ENCODE data around the gene TEX101. TPM values are rescaled to one million over a fixed set of nuclear protein-coding genes. Genes with fewer than 3 reads are reported as not detected.

TEX101 gene
- total RNA-seq, 1 experiment from 2014 or later = not detected

GRCh38 chr19:43408043-43408442 is 6.6 kb upstream of the TEX101 start:
- H2BK120ac ChIP-seq (ENCODE audit: low read depth, low read length, poor library complexity, severe bottlenecking) = no peak overlapping the region
- no peaks in the 10 kb centered on the region for H3K79me1 ChIP-seq (ENCODE audit: insufficient read depth, low read depth, low read length, poor library complexity, severe bottlenecking)
- no peaks in the 10 kb centered on the region for H3K79me2 ChIP-seq (ENCODE audit: insufficient read depth, low read length)
- no peaks in the 10 kb centered on the region for H4K20me1 ChIP-seq (ENCODE audit: control insufficient read depth, insufficient read depth, insufficient read length)
- no peak overlapping the region for H2BK12ac ChIP-seq (ENCODE audit: insufficient read length, low read depth, low read length)
- no peak overlapping the region for H3K18ac ChIP-seq (ENCODE audit: insufficient read length, low read depth, low read length)
- H2AFZ ChIP-seq (ENCODE audit: low read length) = no peak overlapping the region
- H4K91ac ChIP-seq (ENCODE audit: insufficient read length, low read depth, low read length) = no peak overlapping the region
- no peaks in the 10 kb centered on the region for H3K9me3 ChIP-seq (ENCODE audit: control insufficient read depth, low read depth, low read length)
- H3K9ac ChIP-seq (ENCODE audit: extremely low read depth, insufficient read length, low read length) = no peak overlapping the region
- no peaks in the 10 kb centered on the region for H3K27me3 ChIP-seq (ENCODE audit: insufficient read depth, low read length)
- no peak overlapping the region for H2BK5ac ChIP-seq (ENCODE audit: insufficient read length, low read length)
- no peak overlapping the region; the same call in 1 of the 2 replicates for H2BK15ac ChIP-seq (ENCODE audit: low read depth, low read length)
- H3K14ac ChIP-seq (ENCODE audit: insufficient read depth, low read length) = no peak overlapping the region; the same call in 1 of the 2 replicates
- DNase-seq = no peak
- H3T11ph ChIP-seq (ENCODE audit: low read length) = no peak overlapping the region
- H4K5ac ChIP-seq (ENCODE audit: insufficient read length, low read depth, low read length) = no peak overlapping the region
- no CpG with 5 or more reads among the region's 34 CpGs for WGBS (ENCODE audit: extremely low coverage, insufficient read length, low lambda C conversion rate)
- H3K27ac ChIP-seq (ENCODE audit: insufficient read length, low read depth, low read length) = no peak overlapping the region
- H2BK20ac ChIP-seq (ENCODE audit: low read depth, low read length, poor library complexity, severe bottlenecking) = no peak overlapping the region
- no peak overlapping the region for H4K8ac ChIP-seq (replicated peaks; ENCODE audit: insufficient read length, low read depth, low read length)
- no peaks in the 10 kb centered on the region for H3K4me1 ChIP-seq (ENCODE audit: insufficient read depth, low read length)
- Mint-ChIP-seq H3K27ac (no peak overlapping the region), H3K36me3 (ENCODE audit: insufficient read depth in 1 of 3, low read depth in 3 of 3) (peaks cover 1 to 12% (median 9%) of the 10 kb centered on the region in 3 experiments), H3K4me3 (no peak overlapping the region), H3K4me1 (0 out of 4 replicates have a peak, but pooled peaks cover 2 to 6% of the 10 kb centered on the region in 2 experiments), H3K27me3 (ENCODE audit: low read depth) (peaks cover 5% of the 10 kb centered on the region), H3K9me3 (peaks cover 16 to 48% of the 10 kb centered on the region in 2 experiments)
- H3K23ac ChIP-seq (ENCODE audit: insufficient read length, low read depth, low read length) = no peak overlapping the region
- no peak overlapping the region for H3K4me2 ChIP-seq (ENCODE audit: insufficient read depth, insufficient read length, low read length)
- H3K56ac ChIP-seq (ENCODE audit: insufficient read length, low read depth, low read length) = no peak overlapping the region
- H3K4ac ChIP-seq (ENCODE audit: low read depth, low read length) = no peak overlapping the region
- TF ChIP-seq, protein P1, sequence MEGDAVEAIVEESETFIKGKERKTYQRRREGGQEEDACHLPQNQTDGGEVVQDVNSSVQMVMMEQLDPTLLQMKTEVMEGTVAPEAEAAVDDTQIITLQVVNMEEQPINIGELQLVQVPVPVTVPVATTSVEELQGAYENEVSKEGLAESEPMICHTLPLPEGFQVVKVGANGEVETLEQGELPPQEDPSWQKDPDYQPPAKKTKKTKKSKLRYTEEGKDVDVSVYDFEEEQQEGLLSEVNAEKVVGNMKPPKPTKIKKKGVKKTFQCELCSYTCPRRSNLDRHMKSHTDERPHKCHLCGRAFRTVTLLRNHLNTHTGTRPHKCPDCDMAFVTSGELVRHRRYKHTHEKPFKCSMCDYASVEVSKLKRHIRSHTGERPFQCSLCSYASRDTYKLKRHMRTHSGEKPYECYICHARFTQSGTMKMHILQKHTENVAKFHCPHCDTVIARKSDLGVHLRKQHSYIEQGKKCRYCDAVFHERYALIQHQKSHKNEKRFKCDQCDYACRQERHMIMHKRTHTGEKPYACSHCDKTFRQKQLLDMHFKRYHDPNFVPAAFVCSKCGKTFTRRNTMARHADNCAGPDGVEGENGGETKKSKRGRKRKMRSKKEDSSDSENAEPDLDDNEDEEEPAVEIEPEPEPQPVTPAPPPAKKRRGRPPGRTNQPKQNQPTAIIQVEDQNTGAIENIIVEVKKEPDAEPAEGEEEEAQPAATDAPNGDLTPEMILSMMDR (conservative IDR thresholded peaks at IDR 0.05) = no peak
- H2AK5ac ChIP-seq (ENCODE audit: insufficient read length, low read length) = no peak overlapping the region
- no peaks in the 10 kb centered on the region for H3K23me2 ChIP-seq (ENCODE audit: insufficient read length, low read depth, low read length, poor library complexity, severe bottlenecking)

Data from H9 (cell line).